H1 (cell line): Measurements from ENCODE around the gene ATCAY. TPM values are rescaled to one million over a fixed set of nuclear protein-coding genes. Genes with fewer than 3 reads are reported as not detected.

ENCODE experiments used
- CTCF ChIA-PET: fragments of 300-600 bp; sonication (Branson Sonifier 250); formaldehyde crosslinking; loops from one replicate; lab custom pipeline; 2021; ENCODE audit not compliant: partially characterized antibody; lab: Charles Lee
- POLR2A ChIA-PET: fragments of 300-600 bp; sonication (Branson Sonifier 250); formaldehyde crosslinking; loops from one replicate; lab custom pipeline; 2021; ENCODE audit warnings: inconsistent platforms; ENCODE audit not compliant: partially characterized antibody; lab: Charles Lee
- DNase-seq, 2 experiments: peaks; one replicate each; pipeline versions ENCODE4 v3.0.0 to v3.0.0-alpha.2; 2010 to 2022; ENCODE audit warnings: low spot score in 2 of 2, low read depth in 1 of 2, mixed read lengths in 1 of 2
- FAIRE-seq: peaks from 2 replicates; lab custom pipeline; 2011; peaks lifted over from hg19 to GRCh38; lab: Jason Lieb, UNC
- H2AFZ ChIP-seq: 2 replicates; pipeline ENCODE4 v1.8.1; 2012; ENCODE audit warnings: low read length, inconsistent platforms
- H2AK5ac ChIP-seq: 2 replicates; pipeline ENCODE4 v1.6.1; 2013; ENCODE audit warnings: low read depth, low read length
- H2BK120ac ChIP-seq: replicated peaks from 2 replicates; pipeline ENCODE3; 2013; ENCODE audit warnings: low read depth, low read length, inconsistent platforms
- H2BK12ac ChIP-seq: 2 replicates; pipeline ENCODE4 v1.6.1; 2013; ENCODE audit warnings: low read depth, low read length
- H2BK15ac ChIP-seq: 2 replicates; pipeline ENCODE4 v1.6.1; 2013; ENCODE audit warnings: low read length
- H2BK20ac ChIP-seq: 2 replicates; pipeline ENCODE4 v1.6.1; 2013; ENCODE audit warnings: low read length
- H2BK5ac ChIP-seq: 2 replicates; pipeline ENCODE4 v1.6.1; 2013; ENCODE audit warnings: low read depth, low read length
- H3K14ac ChIP-seq: 2 replicates; pipeline ENCODE4 v1.6.1; 2013; ENCODE audit warnings: inconsistent platforms; ENCODE audit not compliant: insufficient read length
- H3K18ac ChIP-seq: 2 replicates; pipeline ENCODE4 v1.6.1; 2013; ENCODE audit warnings: low read length; ENCODE audit errors: extremely low read depth
- H3K23ac ChIP-seq: 2 replicates; pipeline ENCODE4 v1.6.1; 2013; ENCODE audit warnings: inconsistent platforms; ENCODE audit not compliant: insufficient read length
- H3K23me2 ChIP-seq: 2 replicates; pipeline ENCODE4 v1.6.1; 2013; ENCODE audit warnings: low read depth, low read length
- H3K27ac ChIP-seq: 2 replicates; pipeline ENCODE4 v1.6.1; 2011; ENCODE audit warnings: low read depth, low read length, inconsistent platforms
- H3K27me3 ChIP-seq, 4 experiments: replicated peaks in 1 of 4; 1 replicate in 1 of 4; 2 replicates in 3 of 4; pipeline versions ENCODE4 v1.6.1 to v1.8.1; 2011 to 2013; ENCODE audit warnings: low read length in 3 of 4, mild to moderate bottlenecking in 3 of 4, inconsistent platforms in 2 of 4, mixed read lengths in 2 of 4, moderate library complexity in 1 of 4; ENCODE audit not compliant: control insufficient read depth in 3 of 4, insufficient read depth in 3 of 4; ENCODE audit errors: extremely low read depth in 1 of 4
- H3K36me3 ChIP-seq, 4 experiments: 2 replicates each; pipeline versions ENCODE4 v1.6.1 to v1.8.1; 2011 to 2013; ENCODE audit warnings: mild to moderate bottlenecking in 4 of 4, low read length in 3 of 4, moderate library complexity in 2 of 4, control low read depth in 1 of 4, inconsistent platforms in 1 of 4; ENCODE audit not compliant: insufficient read depth in 4 of 4, control insufficient read depth in 2 of 4
- H3K4ac ChIP-seq: replicated peaks from 2 replicates; pipeline ENCODE3; 2013; ENCODE audit warnings: low read length, low read depth, mixed read lengths, inconsistent platforms; ENCODE audit not compliant: insufficient read length
- H3K4me1 ChIP-seq, 4 experiments: replicated peaks in 1 of 4; 1 replicate in 1 of 4; 2 replicates in 3 of 4; pipeline versions ENCODE4 v1.6.1 to v1.8.1; 2011 to 2013; ENCODE audit warnings: low read length in 3 of 4, inconsistent platforms in 2 of 4, mixed read lengths in 1 of 4; ENCODE audit not compliant: insufficient read depth in 4 of 4, control insufficient read depth in 3 of 4
- H3K4me2 ChIP-seq, 2 experiments: 2 replicates each; pipeline versions ENCODE4 v1.6.1 to v1.8.1; 2011 to 2013; ENCODE audit warnings: low read depth in 2 of 2, low read length in 2 of 2, control low read depth in 1 of 2, inconsistent platforms in 1 of 2, mild to moderate bottlenecking in 1 of 2; ENCODE audit not compliant: insufficient read depth in 1 of 2
- H3K4me3 ChIP-seq, 4 experiments: fragments of 200-600, 300-600 bp in 1 of 4; sonication (generic), shearing (Covaris generic), sonication (Bioruptor Twin) in 1 of 4; 2 replicates each; pipeline versions ENCODE4 v1.5.1 to v1.8.1; 2011 to 2016; ENCODE audit warnings: low read length in 4 of 4, low read depth in 3 of 4, control low read depth in 2 of 4, inconsistent platforms in 2 of 4, mild to moderate bottlenecking in 2 of 4, mixed read lengths in 1 of 4, moderate library complexity in 1 of 4; ENCODE audit not compliant: insufficient read depth in 2 of 4; ENCODE audit errors: extremely low read depth in 1 of 4
- H3K56ac ChIP-seq: replicated peaks from 2 replicates; pipeline ENCODE3; 2013; ENCODE audit warnings: low read depth, mild to moderate bottlenecking, mixed read lengths, low read length, inconsistent platforms; ENCODE audit not compliant: insufficient read length
- H3K79me1 ChIP-seq: 2 replicates; pipeline ENCODE4 v1.6.1; 2013; ENCODE audit warnings: low read depth, low read length, control low read depth
- H3K79me2 ChIP-seq, 2 experiments: 2 replicates each; pipeline versions ENCODE4 v1.6.1 to v1.8.1; 2012 to 2013; ENCODE audit warnings: low read length in 2 of 2, mild to moderate bottlenecking in 2 of 2, inconsistent platforms in 1 of 2; ENCODE audit not compliant: insufficient read depth in 2 of 2, control insufficient read depth in 1 of 2
- H3K9ac ChIP-seq, 4 experiments: replicated peaks in 1 of 4; 1 replicate in 1 of 4; 2 replicates in 3 of 4; pipeline versions ENCODE4 v1.6.1 to v1.8.1; 2011 to 2013; ENCODE audit warnings: low read depth in 3 of 4, low read length in 3 of 4, control low read depth in 2 of 4, mild to moderate bottlenecking in 2 of 4, moderate library complexity in 2 of 4, inconsistent platforms in 1 of 4; ENCODE audit errors: extremely low read depth in 1 of 4
- H3K9me3 ChIP-seq, 2 experiments: 2 replicates each; pipeline versions ENCODE4 v1.6.1 to v1.8.1; 2012 to 2013; ENCODE audit warnings: mild to moderate bottlenecking in 2 of 2, moderate library complexity in 2 of 2, control low read depth in 1 of 2, inconsistent platforms in 1 of 2, low read depth in 1 of 2, low read length in 1 of 2, mixed read lengths in 1 of 2; ENCODE audit not compliant: insufficient read depth in 2 of 2
- H4K20me1 ChIP-seq, 2 experiments: replicated peaks in 1 of 2; 2 replicates each; pipeline versions ENCODE3 to v1.8.1; 2011 to 2013; ENCODE audit warnings: inconsistent platforms in 2 of 2, low read length in 2 of 2, mild to moderate bottlenecking in 1 of 2; ENCODE audit not compliant: insufficient read depth in 2 of 2, control insufficient read depth in 1 of 2
- H4K5ac ChIP-seq: 2 replicates; pipeline ENCODE4 v1.6.1; 2013; ENCODE audit warnings: low read length, low read depth, mixed read lengths, inconsistent platforms; ENCODE audit not compliant: insufficient read length
- H4K8ac ChIP-seq: 2 replicates; pipeline ENCODE4 v1.8.0; 2013; ENCODE audit warnings: mild to moderate bottlenecking, moderate library complexity, low read length, inconsistent platforms; ENCODE audit not compliant: insufficient read depth; ENCODE audit errors: extremely low read depth
- H4K91ac ChIP-seq: replicated peaks from 2 replicates; pipeline ENCODE3; 2013; ENCODE audit warnings: low read length, mixed read lengths, inconsistent platforms; ENCODE audit not compliant: insufficient read length
- CTBP2 ChIP-seq: IDR thresholded peaks from 2 replicates; pipeline ENCODE4 v1.7.0; 2011; ENCODE audit warnings: borderline replicate concordance, mild to moderate bottlenecking, moderate library complexity, mixed read lengths, low read length; ENCODE audit not compliant: insufficient read depth, insufficient read length
- CTCF ChIP-seq, 3 experiments: IDR thresholded peaks; 1 replicate in 2 of 3; 2 replicates in 1 of 3; pipeline versions ENCODE4 v1.5.1 to v1.6.1; 2011; ENCODE audit warnings: low read length in 3 of 3, mild to moderate bottlenecking in 3 of 3, inconsistent platforms in 2 of 3, low read depth in 1 of 3, moderate library complexity in 1 of 3; ENCODE audit not compliant: insufficient read depth in 1 of 3; ENCODE audit errors: control extremely low read depth in 1 of 3
- EP300 ChIP-seq, 2 experiments: IDR thresholded peaks; 1 replicate in 1 of 2; 2 replicates in 1 of 2; pipeline ENCODE4 v1.6.1; 2011 to 2012; ENCODE audit warnings: low read depth in 2 of 2, low read length in 2 of 2, mild to moderate bottlenecking in 2 of 2, borderline replicate concordance in 1 of 2, inconsistent platforms in 1 of 2, moderate library complexity in 1 of 2
- GTF2F1 ChIP-seq: IDR thresholded peaks from 2 replicates; pipeline ENCODE4 v1.6.1; 2012; ENCODE audit warnings: low read depth, low read length, improper control_type of control experiment, borderline replicate concordance
- NRF1 ChIP-seq: IDR thresholded peaks from 2 replicates; pipeline ENCODE4 v1.6.1; 2011; ENCODE audit warnings: mild to moderate bottlenecking, low read depth, low read length, improper control_type of control experiment
- RXRA ChIP-seq: IDR thresholded peaks from 2 replicates; pipeline ENCODE4 v1.6.1; 2011; ENCODE audit warnings: low read depth, mild to moderate bottlenecking, low read length, moderate library complexity; ENCODE audit not compliant: insufficient read depth
- SP4 ChIP-seq: IDR thresholded peaks from 2 replicates; pipeline ENCODE4 v1.6.1; 2012; ENCODE audit warnings: low read length, inconsistent platforms
- TEAD4 ChIP-seq: IDR thresholded peaks from 2 replicates; pipeline ENCODE4 v1.6.1; 2012; ENCODE audit warnings: low read depth, low read length, inconsistent platforms, mixed read lengths
- WGBS, 2 experiments: shearing (Covaris generic) in 1 of 2; methylation state at CpG; one replicate each; pipeline versions ENCODE4 v1.1.6 to v1.1.7; 2013 to 2015; ENCODE audit warnings: low lambda C conversion rate in 2 of 2, mixed read lengths in 2 of 2, inconsistent platforms in 1 of 2, low coverage in 1 of 2, missing lambda C conversion rate in 1 of 2; ENCODE audit not compliant: insufficient replicate concordance in 2 of 2, insufficient coverage in 1 of 2, insufficient read length in 1 of 2; ENCODE audit errors: extremely low coverage in 1 of 2, missing lambda C conversion rate in 1 of 2; 5-methylcytosine and 5-hydroxymethylcytosine counted together
- polyA plus RNA-seq, 7 experiments: library from polyadenylated mRNA; depleted of rRNA in 3 of 7; stranded (reverse) in 5 of 7; unstranded in 2 of 7; fragments of >200 nt in 5 of 7; fragments of 200-250 nt in 2 of 7; gene quantifications; 1 replicate in 5 of 7; 2 replicates in 1 of 7; 4 replicates in 1 of 7; pipeline versions ENCODE4 v1.2.1 to v1.2.3, GENCODE V29; 2011 to 2013; ENCODE audit warnings: missing spikeins in 2 of 7, mixed read lengths in 2 of 7
- total RNA-seq: library from RNA; stranded (reverse); fragmentation: NEBNext Ultra II Directional; extraction: Animal tissue kit (Norgen Biotek cat#: 25700); gene quantifications from 2 replicates; pipeline ENCODE4 v1.2.1, GENCODE V29; 2021

Gene ATCAY
- total and polyA plus RNA-seq, 2 of the 8 experiments (the other 6 are each of a cell fraction or from before 2014, with no cell fraction given) = 24.4 to 33.8 TPM

DNA sequence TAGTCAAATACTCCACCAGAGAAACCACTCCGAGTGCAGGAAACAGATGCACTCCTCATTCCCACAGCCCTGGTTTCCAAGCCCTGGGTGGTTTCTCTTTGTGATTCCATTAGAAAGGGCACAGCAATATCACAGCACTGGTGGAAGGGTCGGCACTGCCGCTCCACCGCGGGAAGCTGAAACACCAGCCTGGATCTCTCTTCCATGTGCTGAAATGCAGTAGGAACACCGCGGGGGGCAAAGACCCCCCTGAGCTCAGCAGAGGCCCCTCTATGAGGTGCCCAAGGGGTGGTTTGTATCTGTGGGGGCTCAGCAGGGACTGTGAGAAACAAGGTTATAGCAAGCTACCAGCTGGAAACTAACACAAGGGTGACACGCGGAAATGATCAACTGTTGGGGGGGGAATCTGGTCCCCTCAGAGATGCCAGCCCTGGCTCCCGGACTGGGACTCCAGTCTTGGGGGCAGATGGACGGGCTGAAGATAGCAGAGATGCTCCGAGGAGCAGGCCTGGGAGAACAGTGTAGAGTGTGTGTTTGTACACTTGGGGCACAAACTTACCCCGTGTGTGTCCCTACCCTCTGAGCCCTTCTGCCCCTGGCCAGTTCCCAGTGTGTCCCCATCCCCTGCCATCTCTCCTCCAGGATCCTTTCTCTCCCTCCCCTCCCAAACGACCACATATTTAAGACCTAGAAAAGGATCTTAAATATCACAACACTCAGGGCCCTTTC is 13.4 kb upstream of the ATCAY start:
- H3K18ac ChIP-seq = no peak overlapping the region
- no peaks in the 10 kb centered on the region; the same call in 1 of the 2 replicates for H3K23me2 ChIP-seq
- no peak overlapping the region for H3K23ac ChIP-seq
- 88% methylated on average over 14 of the region's 14 CpGs; no CpG with 5 or more reads in 1 of the 2 experiments for WGBS, 2 experiments
- H2BK12ac ChIP-seq = no peak overlapping the region
- H3K79me2 ChIP-seq = peaks cover 0 to 12% of the 10 kb centered on the region in 2 experiments; a peak in 2 of 4 replicates
- H4K91ac ChIP-seq = no peak overlapping the region
- H3K27me3 ChIP-seq = peaks cover 0 to 16% (median 13%) of the 10 kb centered on the region in 4 experiments; a peak in 6 of 7 replicates
- H3K4ac ChIP-seq = peak overlapping the region; percentile 32
- no peak for DNase-seq
- ChIA-PET CTCF (interaction anchor here (1.7 to 2.3 kb wide), 2 partner anchors 10 to 45 kb away, joined by 4 to 8 read pairs; no protein-coding TSS in a partner anchor), POLR2A (interaction anchor here (1.1 to 1.8 kb wide), 6 partner anchors 18 to 118 kb away, joined by 3 to 9 read pairs (median 4); partner anchors contain the start of gene EEF2)
- H3K56ac ChIP-seq = no peak overlapping the region
- H3K9me3 ChIP-seq = peaks cover 6 to 8% of the 10 kb centered on the region in 2 experiments; a peak in 3 of 4 replicates
- peak overlapping the region in 1 of 2 experiments; percentile 83; a peak in 2 of 4 replicates for H3K4me2 ChIP-seq
- no peak for FAIRE-seq
- H3K14ac ChIP-seq = no peak overlapping the region
- no peak overlapping the region for H3K9ac ChIP-seq
- H3K4me1 ChIP-seq = peaks cover 0 to 13% (median 8%) of the 10 kb centered on the region in 4 experiments; a peak in 5 of 7 replicates
- H4K8ac ChIP-seq = no peak overlapping the region; the same call in 1 of the 2 replicates
- no peak overlapping the region for H3K4me3 ChIP-seq
- peaks cover 8% of the 10 kb centered on the region; the same call in 1 of the 2 replicates for H3K79me1 ChIP-seq
- H2BK20ac ChIP-seq = no peak overlapping the region
- H4K5ac ChIP-seq = no peak overlapping the region
- no peak overlapping the region for H2BK5ac ChIP-seq
- no peaks in the 10 kb centered on the region for H3K36me3 ChIP-seq
- peaks cover 6 to 7% of the 10 kb centered on the region in 2 experiments for H4K20me1 ChIP-seq
- no peak overlapping the region for H3K27ac ChIP-seq
- H2AFZ ChIP-seq = no peak overlapping the region
- H2BK120ac ChIP-seq = no peak overlapping the region
- H2AK5ac ChIP-seq = 0 out of 2 replicates have a peak overlapping the region, but pooled peaks have one; percentile 39
- H2BK15ac ChIP-seq = no peak overlapping the region
- TF ChIP-seq CTCF (IDR thresholded peaks at IDR 0.05; ENCODE audit: control extremely low read depth in 1 of 3, insufficient read depth in 1 of 3, low read depth in 1 of 3, low read length in 3 of 3) (no peak), CTBP2 (no peak), RXRA (no peak), SP4 (no peak), GTF2F1 (no peak), TEAD4 (no peak), NRF1 (no peak), EP300 (IDR thresholded peaks at IDR 0.05; ENCODE audit: borderline replicate concordance in 1 of 2, low read depth in 2 of 2, low read length in 2 of 2) (no peak)
